Osteoblast (primary cell): ENCODE measurements around the gene SLAIN1. TPM values are rescaled to one million over a fixed set of nuclear protein-coding genes. Genes with fewer than 3 reads are reported as not detected.

ENCODE experiments used
- DNase-seq: peaks from one replicate; pipeline ENCODE4 v3.0.0; 2011; ENCODE audit warnings: low spot score, mixed read lengths; ENCODE audit not compliant: insufficient read length; ENCODE audit errors: missing footprints
- H2AFZ ChIP-seq: 2 replicates; pipeline ENCODE4 v1.6.0; 2011; ENCODE audit warnings: mild to moderate bottlenecking, low read length
- H3K27ac ChIP-seq: 2 replicates; pipeline ENCODE4 v1.5.1; 2011; ENCODE audit warnings: mild to moderate bottlenecking, low read depth, low read length, moderate library complexity
- H3K27me3 ChIP-seq: 2 replicates; pipeline ENCODE4 v1.6.0; 2012; ENCODE audit warnings: mild to moderate bottlenecking, control low read depth, inconsistent platforms, low read length, moderate library complexity; ENCODE audit not compliant: insufficient read depth
- H3K36me3 ChIP-seq: 2 replicates; pipeline ENCODE4 v1.5.1; 2011; ENCODE audit warnings: mild to moderate bottlenecking, low read length, control low read depth, moderate library complexity; ENCODE audit not compliant: insufficient read depth
- H3K4me1 ChIP-seq: 2 replicates; pipeline ENCODE4 v1.5.1; 2011; ENCODE audit warnings: mild to moderate bottlenecking, low read length, control low read depth, moderate library complexity; ENCODE audit not compliant: insufficient read depth
- H3K4me2 ChIP-seq: 2 replicates; pipeline ENCODE4 v1.6.0; 2011; ENCODE audit warnings: mild to moderate bottlenecking, low read length; ENCODE audit not compliant: insufficient read depth
- H3K4me3 ChIP-seq: fragments of 200-600 bp; sonication (generic); 3 replicates; pipeline ENCODE4 v1.5.1; 2012; ENCODE audit warnings: mild to moderate bottlenecking, low read length, inconsistent platforms; ENCODE audit not compliant: insufficient read depth
- H3K79me2 ChIP-seq: 2 replicates; pipeline ENCODE4 v1.6.0; 2012; ENCODE audit warnings: mild to moderate bottlenecking, low read length, control low read depth, inconsistent platforms; ENCODE audit not compliant: insufficient read depth
- H3K9me3 ChIP-seq: 2 replicates; pipeline ENCODE4 v1.5.1; 2011; ENCODE audit warnings: low read depth, low read length, control low read depth
- H4K20me1 ChIP-seq: 2 replicates; pipeline ENCODE4 v1.6.0; 2012; ENCODE audit warnings: mild to moderate bottlenecking, low read length, control low read depth; ENCODE audit not compliant: insufficient read depth
- CTCF ChIP-seq: IDR thresholded peaks from 2 replicates; pipeline ENCODE4 v1.5.1; 2011; ENCODE audit warnings: mild to moderate bottlenecking, low read depth, low read length, moderate library complexity; ENCODE audit errors: extremely low read depth
- total RNA-seq: library from RNA; depleted of rRNA; stranded (reverse); fragments of >200 nt; gene quantifications from 2 replicates; pipeline ENCODE4 v1.2.3, GENCODE V29; 2012

The SLAIN1 gene
- total RNA-seq, 1 donor: not detected

GRCh38 chr13:77714119-77714755 is 16.8 kb downstream of the SLAIN1 start:
- Histone ChIP-seq H3K79me2 (no peaks in the 10 kb centered on the region), H3K4me1 (no peaks in the 10 kb centered on the region), H2AFZ (no peak overlapping the region), H4K20me1 (no peaks in the 10 kb centered on the region), H3K36me3 (no peaks in the 10 kb centered on the region), H3K4me2 (no peak overlapping the region), H3K4me3 (no peak overlapping the region), H3K9me3 (no peaks in the 10 kb centered on the region), H3K27me3 (no peaks in the 10 kb centered on the region), H3K27ac (no peak overlapping the region)
- TF ChIP-seq CTCF: no peak
- DNase-seq: no peak

GRCh38 chr13:77715233-77715891 is 17.9 kb downstream of the SLAIN1 start:
- Histone ChIP-seq H3K4me1 (no peaks in the 10 kb centered on the region), H3K4me3 (no peak overlapping the region), H3K36me3 (no peaks in the 10 kb centered on the region), H2AFZ (no peak overlapping the region), H3K79me2 (no peaks in the 10 kb centered on the region), H3K4me2 (no peak overlapping the region), H4K20me1 (no peaks in the 10 kb centered on the region), H3K27ac (no peak overlapping the region), H3K27me3 (no peaks in the 10 kb centered on the region), H3K9me3 (no peaks in the 10 kb centered on the region)
- no peak for TF ChIP-seq CTCF
- no peak for DNase-seq

- TF ChIP-seq CTCF: no peak
- DNase-seq: no peak
- no peak overlapping the region for H3K4me2 ChIP-seq
- H3K27me3 ChIP-seq: no peaks in the 10 kb centered on the region
- no peaks in the 10 kb centered on the region for H3K79me2 ChIP-seq
- H3K9me3 ChIP-seq: no peaks in the 10 kb centered on the region
- no peaks in the 10 kb centered on the region for H3K4me1 ChIP-seq
- H3K4me3 ChIP-seq: no peak overlapping the region
- no peak overlapping the region for H2AFZ ChIP-seq
- H3K36me3 ChIP-seq: no peaks in the 10 kb centered on the region
- H4K20me1 ChIP-seq: no peaks in the 10 kb centered on the region
- no peak overlapping the region for H3K27ac ChIP-seq
Measured at GRCh38 chr13:77716692-77717091, 19.2 kb downstream of the SLAIN1 start.

GRCh38 chr13:77717508-77717907 is 20.0 kb downstream of the SLAIN1 start:
- no peak for DNase-seq
- no peak overlapping the region for H3K27ac ChIP-seq
- H3K9me3 ChIP-seq: no peaks in the 10 kb centered on the region
- H3K27me3 ChIP-seq: no peaks in the 10 kb centered on the region
- H3K79me2 ChIP-seq: no peaks in the 10 kb centered on the region
- no peaks in the 10 kb centered on the region for H4K20me1 ChIP-seq
- no peak for TF ChIP-seq CTCF
- no peak overlapping the region for H3K4me3 ChIP-seq
- H3K36me3 ChIP-seq: no peaks in the 10 kb centered on the region
- no peak overlapping the region for H3K4me2 ChIP-seq
- no peak overlapping the region for H2AFZ ChIP-seq
- H3K4me1 ChIP-seq: no peaks in the 10 kb centered on the region
